Esophagus squamous epithelium (tissue), 4 donors: ENCODE measurements around the gene SLC28A3.

Experiments used
- CTCF ChIP-seq, 6 experiments: fragments of 450-650 bp in 4 of 6; fragments of 200-600 bp in 2 of 6; sonication (generic) in 2 of 6; IDR thresholded peaks; one replicate each; pipeline ENCODE4 v1.5.1; 2016 to 2019; ENCODE audit warnings: antibody characterized with exemption in 6 of 6, mild to moderate bottlenecking in 4 of 6, moderate library complexity in 4 of 6
- POLR2A ChIP-seq, 4 donors: fragments of 450-650 bp; IDR thresholded peaks; one replicate each; pipeline ENCODE4 v1.6.1; 2017; ENCODE audit warnings: antibody characterized with exemption in 4 of 4, mild to moderate bottlenecking in 4 of 4, moderate library complexity in 3 of 4

GRCh38 chr9:84371737-84372136 is 31.2 kb upstream of the SLC28A3 start:
- TF ChIP-seq CTCF (IDR thresholded peaks at IDR 0.05) (no peak), POLR2A (IDR thresholded peaks at IDR 0.05) (no peak)
